Mesendoderm (in vitro differentiated cells): Measurements from ENCODE around the gene PLAU.

Experiments used
- DNase-seq: peaks from one replicate; pipeline ENCODE4 v3.0.0; 2013
- H2AK5ac ChIP-seq: 2 replicates; pipeline ENCODE4 v1.6.1; 2013; ENCODE audit warnings: low read length, inconsistent platforms
- H2BK120ac ChIP-seq: 2 replicates; pipeline ENCODE4 v1.6.1; 2013; ENCODE audit warnings: low read depth, mild to moderate bottlenecking, low read length, moderate library complexity, mixed read lengths
- H2BK15ac ChIP-seq: replicated peaks from 2 replicates; pipeline ENCODE4 v1.6.1; 2013; ENCODE audit warnings: low read depth, mild to moderate bottlenecking, moderate library complexity
- H2BK5ac ChIP-seq: 2 replicates; pipeline ENCODE4 v1.6.1; 2013; ENCODE audit warnings: low read length, inconsistent platforms
- H3K18ac ChIP-seq: 2 replicates; pipeline ENCODE4 v1.6.1; 2013; ENCODE audit warnings: mild to moderate bottlenecking, low read length, mixed read lengths
- H3K23ac ChIP-seq: one replicate; pipeline ENCODE4 v1.6.1; 2013; ENCODE audit warnings: low read length
- H3K27ac ChIP-seq: 2 replicates; pipeline ENCODE4 v1.5.1; 2013; ENCODE audit warnings: low read depth, mild to moderate bottlenecking, inconsistent platforms, low read length, moderate library complexity
- H3K27me3 ChIP-seq: 2 replicates; pipeline ENCODE4 v1.6.1; 2013; ENCODE audit warnings: low read length, control low read depth, mild to moderate bottlenecking, inconsistent platforms; ENCODE audit not compliant: insufficient read depth, poor library complexity
- H3K36me3 ChIP-seq: 2 replicates; pipeline ENCODE4 v1.6.1; 2013; ENCODE audit warnings: low read length, inconsistent platforms; ENCODE audit not compliant: control insufficient read depth, insufficient read depth
- H3K4ac ChIP-seq: one replicate; pipeline ENCODE4 v1.6.1; 2013; ENCODE audit warnings: low read depth, mild to moderate bottlenecking, low read length, moderate library complexity
- H3K4me1 ChIP-seq: 2 replicates; pipeline ENCODE4 v1.6.1; 2013; ENCODE audit warnings: low read depth, low read length, inconsistent platforms; ENCODE audit not compliant: control insufficient read depth
- H3K4me2 ChIP-seq: 2 replicates; pipeline ENCODE4 v1.6.1; 2013; ENCODE audit warnings: low read length
- H3K4me3 ChIP-seq: 2 replicates; pipeline ENCODE4 v1.5.1; 2013; ENCODE audit warnings: mild to moderate bottlenecking, low read length
- H3K56ac ChIP-seq: one replicate; pipeline ENCODE4 v1.6.1; 2013; ENCODE audit warnings: low read length
- H3K79me1 ChIP-seq: 2 replicates; pipeline ENCODE4 v1.6.1; 2013; ENCODE audit warnings: low read length, inconsistent platforms
- H3K79me2 ChIP-seq: 2 replicates; pipeline ENCODE4 v1.6.1; 2013; ENCODE audit warnings: mild to moderate bottlenecking, low read length; ENCODE audit not compliant: control insufficient read depth, insufficient read depth
- H3K9ac ChIP-seq: 2 replicates; pipeline ENCODE4 v1.6.1; 2013; ENCODE audit warnings: low read length, inconsistent platforms
- H4K5ac ChIP-seq: one replicate; pipeline ENCODE4 v1.6.1; 2013; ENCODE audit warnings: low read length
- H4K8ac ChIP-seq: one replicate; pipeline ENCODE4 v1.6.1; 2013; ENCODE audit warnings: low read depth, mild to moderate bottlenecking, control low read depth, low read length, moderate library complexity
- WGBS: extraction: QIAGEN DNeasy Blood & Tissue Kit; methylation state at CpG from one replicate; pipeline ENCODE4 v1.1.7; 2013; ENCODE audit warnings: low lambda C conversion rate, missing lambda C conversion rate; ENCODE audit not compliant: insufficient coverage; ENCODE audit errors: extremely low coverage; 5-methylcytosine and 5-hydroxymethylcytosine counted together

PLAU gene

DNA sequence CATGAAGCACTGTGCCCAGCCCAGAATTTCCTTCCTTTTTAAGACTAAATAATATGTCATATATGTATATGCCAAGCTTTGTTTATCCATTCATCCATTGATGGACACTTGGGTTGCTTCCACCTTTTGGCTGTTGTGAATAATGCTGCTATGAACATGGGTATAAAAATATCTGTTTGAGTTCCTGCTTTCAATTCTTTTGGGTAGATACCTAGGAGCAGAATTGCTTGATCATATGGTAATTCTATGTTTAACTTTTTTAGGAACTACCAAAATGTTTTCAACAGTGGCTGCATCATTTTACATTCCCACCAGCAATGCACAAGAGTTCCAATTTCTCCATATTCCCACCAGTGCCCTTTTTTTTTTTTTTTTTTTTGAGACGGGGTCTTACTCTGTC lies 13.2 kb upstream of the PLAU start:
- Histone ChIP-seq H3K18ac (no peak overlapping the region), H3K4me2 (no peak overlapping the region), H4K8ac (no peak overlapping the region), H3K4me1 (no peaks in the 10 kb centered on the region), H3K56ac (no peak overlapping the region), H3K27ac (no peak overlapping the region), H2AK5ac (no peak overlapping the region), H2BK5ac (no peak overlapping the region), H3K79me2 (no peaks in the 10 kb centered on the region), H3K36me3 (no peaks in the 10 kb centered on the region), H3K79me1 (no peaks in the 10 kb centered on the region), H3K27me3 (no peaks in the 10 kb centered on the region), H3K23ac (no peak overlapping the region), H3K4me3 (no peak overlapping the region), H2BK120ac (no peak overlapping the region), H3K4ac (no peak overlapping the region), H4K5ac (no peak overlapping the region), H2BK15ac (no peak overlapping the region), H3K9ac (no peak overlapping the region)
- no peak for DNase-seq
- no CpG with 5 or more reads among the region's 1 CpG for WGBS

DNA sequence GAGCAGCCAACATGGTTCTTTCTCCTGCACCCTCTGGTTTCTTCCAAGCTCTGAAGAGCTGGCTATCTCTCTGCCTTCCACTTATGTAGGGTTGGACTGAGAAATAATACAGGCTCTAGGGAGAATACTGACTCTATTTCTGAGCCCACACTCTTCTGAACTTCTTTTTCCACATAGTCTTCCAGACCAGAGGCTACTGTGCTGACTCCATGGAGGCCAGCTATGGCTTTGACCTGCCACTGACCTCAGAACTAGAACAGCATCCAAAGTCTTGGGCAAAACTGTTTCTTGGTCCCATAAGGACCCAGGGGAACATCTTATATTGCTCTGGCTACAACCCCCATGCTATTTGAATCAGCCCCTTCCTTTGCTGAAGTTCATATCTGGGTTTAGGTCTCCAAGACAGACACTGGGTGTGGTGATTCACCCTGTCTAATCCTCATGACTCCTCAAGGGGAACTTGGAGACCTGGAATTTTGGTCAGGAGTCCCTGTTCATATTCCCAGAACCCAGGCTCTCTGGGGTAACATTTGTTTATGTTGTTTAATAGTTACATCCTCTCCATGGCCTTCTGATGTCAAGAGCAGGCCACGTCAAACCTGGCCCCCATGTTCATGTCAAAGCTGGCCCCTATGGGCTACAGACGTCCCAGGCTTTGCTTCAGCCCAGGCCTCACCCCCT lies 12.1 kb upstream of the PLAU start:
- no peak overlapping the region for H3K18ac ChIP-seq
- H3K9ac ChIP-seq = no peak overlapping the region
- no peaks in the 10 kb centered on the region for H3K4me1 ChIP-seq
- H3K36me3 ChIP-seq = no peaks in the 10 kb centered on the region
- H2BK120ac ChIP-seq = no peak overlapping the region
- no peaks in the 10 kb centered on the region for H3K79me2 ChIP-seq
- no peak overlapping the region for H3K56ac ChIP-seq
- H4K8ac ChIP-seq = no peak overlapping the region
- no peak overlapping the region for H3K23ac ChIP-seq
- H3K27ac ChIP-seq = no peak overlapping the region
- H2BK15ac ChIP-seq = no peak overlapping the region
- no peak overlapping the region for H3K4ac ChIP-seq
- no peak overlapping the region for H2AK5ac ChIP-seq
- no peak overlapping the region for H2BK5ac ChIP-seq
- no CpG with 5 or more reads among the region's 2 CpGs for WGBS
- no peaks in the 10 kb centered on the region for H3K27me3 ChIP-seq
- no peak overlapping the region for H3K4me3 ChIP-seq
- DNase-seq = no peak
- H3K79me1 ChIP-seq = no peaks in the 10 kb centered on the region
- H4K5ac ChIP-seq = no peak overlapping the region
- H3K4me2 ChIP-seq = no peak overlapping the region

DNA sequence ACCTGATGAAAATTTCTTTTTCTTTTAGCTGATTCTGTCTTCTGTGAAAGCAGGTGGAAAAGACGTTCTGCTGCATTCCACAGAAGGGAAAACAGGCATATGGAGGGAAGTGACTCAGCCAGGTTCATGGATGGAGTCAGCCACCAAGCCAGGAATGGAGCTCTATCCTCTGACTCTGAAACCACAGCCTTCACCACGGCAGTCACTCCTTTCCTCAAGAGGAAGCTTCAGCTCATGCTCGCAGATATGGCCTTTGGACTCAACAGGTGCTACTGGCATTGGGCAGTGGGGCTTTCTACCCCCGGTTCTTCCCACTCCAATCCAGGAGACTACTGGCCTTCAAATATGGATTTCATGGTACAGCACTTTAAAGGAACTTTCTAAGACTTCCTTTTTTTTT lies 11.5 kb upstream of the PLAU start:
- no peaks in the 10 kb centered on the region for H3K36me3 ChIP-seq
- no peak overlapping the region for H3K56ac ChIP-seq
- no peak overlapping the region for H2BK15ac ChIP-seq
- no peaks in the 10 kb centered on the region for H3K79me1 ChIP-seq
- H3K4me1 ChIP-seq = no peaks in the 10 kb centered on the region
- no peak overlapping the region for H4K5ac ChIP-seq
- H2BK120ac ChIP-seq = no peak overlapping the region
- peak; percentile 57 for DNase-seq
- no peak overlapping the region for H3K4me2 ChIP-seq
- no peak overlapping the region for H4K8ac ChIP-seq
- no CpG with 5 or more reads among the region's 4 CpGs for WGBS
- no peak overlapping the region for H3K9ac ChIP-seq
- no peak overlapping the region for H2AK5ac ChIP-seq
- no peak overlapping the region for H3K23ac ChIP-seq
- no peak overlapping the region for H3K18ac ChIP-seq
- H3K79me2 ChIP-seq = no peaks in the 10 kb centered on the region
- no peak overlapping the region for H3K4me3 ChIP-seq
- H2BK5ac ChIP-seq = no peak overlapping the region
- H3K4ac ChIP-seq = no peak overlapping the region
- H3K27me3 ChIP-seq = no peaks in the 10 kb centered on the region
- no peak overlapping the region for H3K27ac ChIP-seq

DNA sequence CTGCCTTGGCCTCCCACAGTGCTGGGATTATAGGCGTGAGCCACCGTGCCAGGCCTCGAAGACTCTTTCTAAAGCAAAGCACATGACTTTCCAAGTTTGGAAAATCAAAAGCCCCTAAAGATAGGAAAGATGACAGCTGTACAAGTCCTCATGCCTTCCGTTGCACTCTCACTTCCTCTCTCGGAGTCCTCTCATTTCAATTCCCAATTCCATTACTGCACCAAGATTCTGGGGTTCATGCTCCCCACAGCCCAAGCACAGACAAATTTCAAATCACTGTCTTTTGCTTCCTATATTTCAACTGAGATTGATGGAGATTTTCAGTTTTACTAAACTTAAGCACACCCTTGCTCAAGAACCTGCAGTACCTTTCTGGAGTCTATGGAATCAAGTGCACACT lies 10.9 kb upstream of the PLAU start:
- no peak for DNase-seq
- no peak overlapping the region for H3K4ac ChIP-seq
- no peak overlapping the region for H3K27ac ChIP-seq
- H3K27me3 ChIP-seq = no peaks in the 10 kb centered on the region
- H2BK5ac ChIP-seq = no peak overlapping the region
- no peak overlapping the region for H2AK5ac ChIP-seq
- no peaks in the 10 kb centered on the region for H3K79me2 ChIP-seq
- H3K56ac ChIP-seq = no peak overlapping the region
- no peak overlapping the region for H3K4me2 ChIP-seq
- no peak overlapping the region for H2BK15ac ChIP-seq
- no peaks in the 10 kb centered on the region for H3K36me3 ChIP-seq
- no peak overlapping the region for H3K9ac ChIP-seq
- no peak overlapping the region for H4K5ac ChIP-seq
- no peak overlapping the region for H3K23ac ChIP-seq
- no peak overlapping the region for H4K8ac ChIP-seq
- no peak overlapping the region for H2BK120ac ChIP-seq
- no CpG with 5 or more reads among the region's 5 CpGs for WGBS
- H3K4me1 ChIP-seq = no peaks in the 10 kb centered on the region
- H3K4me3 ChIP-seq = no peak overlapping the region
- no peaks in the 10 kb centered on the region for H3K79me1 ChIP-seq
- no peak overlapping the region for H3K18ac ChIP-seq

DNA sequence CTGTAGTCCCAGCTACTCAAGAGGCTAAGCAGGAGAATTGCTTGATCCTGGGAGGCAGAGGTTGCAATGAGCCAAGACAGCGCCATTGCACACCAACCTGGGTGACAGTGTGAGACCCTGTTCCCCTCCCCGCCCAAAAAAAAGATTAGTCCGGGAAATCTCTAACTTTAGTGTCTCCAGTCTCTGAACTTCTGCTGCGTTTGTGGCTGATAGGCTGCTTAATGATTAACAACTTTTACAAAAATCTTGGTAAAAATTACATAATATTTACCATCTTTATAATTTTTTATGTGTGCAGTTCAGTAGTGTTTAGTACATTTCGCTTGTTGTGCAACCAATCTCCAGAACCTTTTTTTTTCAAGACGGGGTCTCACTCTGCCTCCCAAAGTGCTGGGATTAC lies 9.7 kb upstream of the PLAU start:
- Histone ChIP-seq H2AK5ac (no peak overlapping the region), H3K56ac (no peak overlapping the region), H3K18ac (no peak overlapping the region), H3K4me1 (no peaks in the 10 kb centered on the region), H2BK120ac (no peak overlapping the region), H4K5ac (no peak overlapping the region), H3K79me2 (no peaks in the 10 kb centered on the region), H3K36me3 (no peaks in the 10 kb centered on the region), H2BK15ac (no peak overlapping the region), H2BK5ac (no peak overlapping the region), H3K4me3 (no peak overlapping the region), H4K8ac (no peak overlapping the region), H3K9ac (no peak overlapping the region), H3K23ac (no peak overlapping the region), H3K27ac (no peak overlapping the region), H3K79me1 (no peaks in the 10 kb centered on the region), H3K27me3 (no peaks in the 10 kb centered on the region), H3K4ac (no peak overlapping the region), H3K4me2 (no peak overlapping the region)
- no CpG with 5 or more reads among the region's 6 CpGs for WGBS
- no peak for DNase-seq

DNA sequence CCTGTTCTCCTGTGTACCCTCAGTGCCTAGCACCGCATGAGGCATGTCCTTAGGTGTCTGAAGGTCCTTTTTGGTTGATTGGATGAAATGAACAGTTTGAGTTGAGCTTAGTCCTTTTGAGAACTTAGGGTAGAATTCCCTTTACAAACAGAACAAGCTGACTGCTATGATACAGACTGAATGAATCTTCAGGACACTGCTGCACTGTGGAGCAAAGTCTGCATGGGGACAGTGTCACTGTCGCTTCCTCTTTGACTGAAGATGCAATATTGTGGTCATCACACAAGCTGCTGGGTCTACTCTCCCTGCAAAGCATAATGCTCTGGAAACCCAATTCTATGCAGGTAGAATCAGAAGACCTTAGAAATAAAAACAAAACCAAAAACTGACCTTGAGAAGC lies 8.6 kb upstream of the PLAU start:
- Histone ChIP-seq H3K4me2 (no peak overlapping the region), H2AK5ac (no peak overlapping the region), H3K27ac (no peak overlapping the region), H3K23ac (no peak overlapping the region), H4K8ac (no peak overlapping the region), H3K4me3 (no peak overlapping the region), H2BK120ac (no peak overlapping the region), H3K56ac (no peak overlapping the region), H3K79me2 (no peaks in the 10 kb centered on the region), H3K27me3 (no peaks in the 10 kb centered on the region), H3K36me3 (no peaks in the 10 kb centered on the region), H3K4me1 (peaks cover 5% of the 10 kb centered on the region), H4K5ac (no peak overlapping the region), H3K18ac (no peak overlapping the region), H2BK5ac (no peak overlapping the region), H3K79me1 (no peaks in the 10 kb centered on the region), H2BK15ac (no peak overlapping the region), H3K9ac (no peak overlapping the region), H3K4ac (no peak overlapping the region)
- no CpG with 5 or more reads among the region's 2 CpGs for WGBS
- DNase-seq = no peak
